ENCODE measurements around the gene ENG.
"Not testable (repeated sequence)": the region's sequence is repeated elsewhere in the genome, so short reads cannot be mapped to it uniquely, and the experiment has no call there.

The ENG gene

GRCh38 chr9:127841087-127841835 is 13.2 kb downstream of the ENG start:
- DNase-seq = no peak

GRCh38 chr9:127838375-127839078 is 15.9 kb downstream of the ENG start:
- no peak for DNase-seq

- no peak for DNase-seq
Observed at GRCh38 chr9:127837346-127837745, 17.1 kb downstream of the ENG start.

GRCh38 chr9:127836561-127836960 is 17.9 kb downstream of the ENG start:
- DNase-seq = not testable (repeated sequence)

- DNase-seq = peak; percentile 33 to 42
Observed at GRCh38 chr9:127835991-127836516, 18.4 kb downstream of the ENG start.

- DNase-seq = no peak
Observed at GRCh38 chr9:127833555-127833954, 20.9 kb downstream of the ENG start.

- no peak for DNase-seq
Observed at GRCh38 chr9:127832248-127832647, 22.2 kb downstream of the ENG start.

GRCh38 chr9:127829205-127829906 is 25.1 kb downstream of the ENG start:
- DNase-seq = no peak

GRCh38 chr9:127828262-127829031 is 26.0 kb downstream of the ENG start:
- DNase-seq = no peak

GRCh38 chr9:127826253-127826913 is 28.1 kb downstream of the ENG start:
- no peak for DNase-seq

- no peak for DNase-seq
Observed at GRCh38 chr9:127825319-127826051, 29.0 kb downstream of the ENG start.

GRCh38 chr9:127822108-127822507 is 32.4 kb downstream of the ENG start:
- no peak for DNase-seq

GRCh38 chr9:127818574-127818973 is 35.9 kb downstream of the ENG start:
- no peak for DNase-seq

- DNase-seq = no peak
Observed at GRCh38 chr9:127817881-127818434, 36.5 kb downstream of the ENG start.

GRCh38 chr9:127816728-127817127 is 37.7 kb downstream of the ENG start:
- no peak for DNase-seq

- DNase-seq = no peak
Observed at GRCh38 chr9:127816362-127816725, 38.1 kb downstream of the ENG start.

GRCh38 chr9:127815512-127816361 is 38.7 kb downstream of the ENG start:
- no peak for DNase-seq

GRCh38 chr9:127814619-127815511 is 39.6 kb downstream of the ENG start:
- no peak for DNase-seq

- DNase-seq = no peak
Observed at GRCh38 chr9:127813686-127814226, 40.7 kb downstream of the ENG start.
